Measurements from ENCODE around the gene AP2A2. TPM values are rescaled to one million over a fixed set of nuclear protein-coding genes. Genes with fewer than 3 reads are reported as not detected.

AP2A2 gene
- total RNA-seq, 1 experiment from 2014 or later, result 47.1 TPM

DNA sequence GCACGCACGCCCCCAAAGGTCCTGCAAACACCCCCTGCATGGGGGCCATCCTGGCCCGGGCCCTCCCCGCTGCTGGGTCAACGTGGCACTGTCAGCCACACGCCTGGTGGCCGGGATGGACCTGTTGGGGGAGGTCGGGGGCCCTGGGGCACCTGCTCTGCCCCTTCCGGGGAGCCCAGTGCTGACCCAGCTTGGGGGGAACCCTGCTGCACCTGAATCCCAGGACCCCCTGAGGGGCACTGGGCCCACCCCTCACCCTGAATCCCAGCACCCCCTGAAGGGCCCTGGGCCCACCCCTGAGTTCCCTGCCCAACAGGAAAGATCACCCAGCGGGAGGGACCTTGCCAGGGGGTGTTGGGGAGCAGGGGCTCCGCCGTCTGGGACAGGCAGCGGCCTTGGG, 111.3 kb downstream of the AP2A2 start (continued):
- TF ChIP-seq, protein P1, sequence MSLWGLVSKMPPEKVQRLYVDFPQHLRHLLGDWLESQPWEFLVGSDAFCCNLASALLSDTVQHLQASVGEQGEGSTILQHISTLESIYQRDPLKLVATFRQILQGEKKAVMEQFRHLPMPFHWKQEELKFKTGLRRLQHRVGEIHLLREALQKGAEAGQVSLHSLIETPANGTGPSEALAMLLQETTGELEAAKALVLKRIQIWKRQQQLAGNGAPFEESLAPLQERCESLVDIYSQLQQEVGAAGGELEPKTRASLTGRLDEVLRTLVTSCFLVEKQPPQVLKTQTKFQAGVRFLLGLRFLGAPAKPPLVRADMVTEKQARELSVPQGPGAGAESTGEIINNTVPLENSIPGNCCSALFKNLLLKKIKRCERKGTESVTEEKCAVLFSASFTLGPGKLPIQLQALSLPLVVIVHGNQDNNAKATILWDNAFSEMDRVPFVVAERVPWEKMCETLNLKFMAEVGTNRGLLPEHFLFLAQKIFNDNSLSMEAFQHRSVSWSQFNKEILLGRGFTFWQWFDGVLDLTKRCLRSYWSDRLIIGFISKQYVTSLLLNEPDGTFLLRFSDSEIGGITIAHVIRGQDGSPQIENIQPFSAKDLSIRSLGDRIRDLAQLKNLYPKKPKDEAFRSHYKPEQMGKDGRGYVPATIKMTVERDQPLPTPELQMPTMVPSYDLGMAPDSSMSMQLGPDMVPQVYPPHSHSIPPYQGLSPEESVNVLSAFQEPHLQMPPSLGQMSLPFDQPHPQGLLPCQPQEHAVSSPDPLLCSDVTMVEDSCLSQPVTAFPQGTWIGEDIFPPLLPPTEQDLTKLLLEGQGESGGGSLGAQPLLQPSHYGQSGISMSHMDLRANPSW (CRISPR knock-in tag; conservative IDR thresholded peaks at IDR 0.05; ENCODE audit: low read depth), result no peak
- TF ChIP-seq ZNF219 (CRISPR knock-in tag; IDR thresholded peaks at IDR 0.05; ENCODE audit: borderline replicate concordance) (no peak), ATF1 (CRISPR knock-in tag; IDR thresholded peaks at IDR 0.05) (no peak), FOXJ3 (CRISPR knock-in tag; IDR thresholded peaks at IDR 0.05; ENCODE audit: borderline replicate concordance) (no peak), CREM (CRISPR knock-in tag; IDR thresholded peaks at IDR 0.05) (no peak)
- TF ChIP-seq, protein P2, sequence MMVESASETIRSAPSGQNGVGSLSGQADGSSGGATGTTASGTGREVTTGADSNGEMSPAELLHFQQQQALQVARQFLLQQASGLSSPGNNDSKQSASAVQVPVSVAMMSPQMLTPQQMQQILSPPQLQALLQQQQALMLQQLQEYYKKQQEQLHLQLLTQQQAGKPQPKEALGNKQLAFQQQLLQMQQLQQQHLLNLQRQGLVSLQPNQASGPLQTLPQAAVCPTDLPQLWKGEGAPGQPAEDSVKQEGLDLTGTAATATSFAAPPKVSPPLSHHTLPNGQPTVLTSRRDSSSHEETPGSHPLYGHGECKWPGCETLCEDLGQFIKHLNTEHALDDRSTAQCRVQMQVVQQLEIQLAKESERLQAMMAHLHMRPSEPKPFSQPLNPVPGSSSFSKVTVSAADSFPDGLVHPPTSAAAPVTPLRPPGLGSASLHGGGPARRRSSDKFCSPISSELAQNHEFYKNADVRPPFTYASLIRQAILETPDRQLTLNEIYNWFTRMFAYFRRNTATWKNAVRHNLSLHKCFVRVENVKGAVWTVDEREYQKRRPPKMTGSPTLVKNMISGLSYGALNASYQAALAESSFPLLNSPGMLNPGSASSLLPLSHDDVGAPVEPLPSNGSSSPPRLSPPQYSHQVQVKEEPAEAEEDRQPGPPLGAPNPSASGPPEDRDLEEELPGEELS (CRISPR knock-in tag; IDR thresholded peaks at IDR 0.05), result no peak
- TF ChIP-seq, protein P3, sequence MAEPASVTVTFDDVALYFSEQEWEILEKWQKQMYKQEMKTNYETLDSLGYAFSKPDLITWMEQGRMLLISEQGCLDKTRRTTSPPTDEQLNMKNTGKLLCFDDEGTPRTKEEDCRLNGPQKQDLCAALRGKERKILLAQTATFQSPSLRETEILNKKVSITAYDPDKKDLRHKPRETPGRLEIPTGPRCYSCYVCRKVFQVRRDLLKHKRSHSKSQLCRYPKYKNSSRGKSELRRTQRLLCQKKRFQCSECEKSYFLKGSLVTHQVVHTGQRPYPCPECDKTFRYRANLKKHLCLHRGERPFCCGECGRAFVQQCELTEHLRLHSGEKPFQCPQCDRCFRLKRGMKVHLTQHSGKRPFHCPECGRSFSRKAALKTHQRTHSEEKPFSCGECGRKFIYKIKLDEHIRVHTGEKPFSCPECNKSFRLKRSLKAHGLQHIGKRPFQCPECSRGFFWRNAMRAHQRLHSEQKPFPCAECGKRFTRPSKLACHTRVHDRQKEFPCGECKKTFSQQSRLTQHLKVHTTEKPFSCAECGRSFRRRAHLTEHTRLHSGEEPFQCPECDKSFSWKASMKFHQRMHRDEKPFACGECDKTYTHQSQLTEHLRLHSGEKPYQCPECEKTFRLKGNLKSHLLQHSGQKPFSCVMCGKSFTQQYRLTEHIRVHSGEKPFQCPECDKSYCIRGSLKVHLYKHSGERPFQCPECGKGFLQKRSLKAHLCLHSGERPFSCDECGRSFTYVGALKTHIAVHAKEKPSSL (CRISPR knock-in tag; conservative IDR thresholded peaks at IDR 0.05), result no peak
- TF ChIP-seq, protein P4, sequence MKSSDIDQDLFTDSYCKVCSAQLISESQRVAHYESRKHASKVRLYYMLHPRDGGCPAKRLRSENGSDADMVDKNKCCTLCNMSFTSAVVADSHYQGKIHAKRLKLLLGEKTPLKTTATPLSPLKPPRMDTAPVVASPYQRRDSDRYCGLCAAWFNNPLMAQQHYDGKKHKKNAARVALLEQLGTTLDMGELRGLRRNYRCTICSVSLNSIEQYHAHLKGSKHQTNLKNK (CRISPR knock-in tag; IDR thresholded peaks at IDR 0.05), result no peak

DNA sequence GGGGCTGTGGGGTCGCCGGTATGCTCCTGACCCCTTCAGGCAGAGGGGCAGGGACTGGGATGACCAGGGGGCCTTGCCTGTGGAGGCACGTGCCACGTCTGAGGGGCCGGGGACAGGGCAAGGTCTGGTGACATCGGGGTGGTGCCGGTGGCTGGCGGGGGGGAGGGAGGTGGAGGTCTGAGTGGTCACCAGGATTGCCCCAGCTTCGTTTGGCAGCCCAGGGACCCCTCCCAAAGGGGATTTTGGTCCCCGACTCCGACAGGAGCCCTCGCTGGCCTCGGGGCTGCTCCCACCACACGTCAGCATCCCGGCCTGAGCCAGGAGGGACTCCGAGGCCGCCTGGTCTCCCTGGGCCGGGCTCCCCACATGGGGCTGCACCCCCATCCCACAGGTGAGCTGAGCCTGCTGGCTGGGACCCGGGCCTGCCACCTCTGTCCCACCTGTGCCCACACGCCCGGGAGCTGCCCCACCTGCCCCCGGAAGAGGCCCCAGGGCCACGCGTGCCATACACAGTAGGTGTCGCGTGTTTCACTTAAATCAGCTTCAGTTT, 111.9 kb downstream of the AP2A2 start:
- Mint-ChIP-seq H3K36me3 (no peaks in the 10 kb centered on the region), H3K9me3 (no peaks in the 10 kb centered on the region; the same call in 1 of the 2 replicates), H3K4me1 (no peaks in the 10 kb centered on the region), H3K27ac (no peak overlapping the region), H3K4me3 (no peak overlapping the region), H3K27me3 (ENCODE audit: low read depth) (no peaks in the 10 kb centered on the region)
- POLR2A ChIA-PET, result no interaction called here
- CTCF ChIA-PET, result interaction anchor here (1.4 kb wide), 1 partner anchor 189 kb away, joined by 4 read pairs; no protein-coding TSS in a partner anchor
- no peak for DNase-seq (ENCODE audit: low spot score)
- no peak for ATAC-seq
- TF ChIP-seq SOX15 (CRISPR knock-in tag; IDR thresholded peaks at IDR 0.05) (no peak), ZNF121 (CRISPR knock-in tag; IDR thresholded peaks at IDR 0.05) (no peak), TEAD1 (CRISPR knock-in tag; IDR thresholded peaks at IDR 0.05) (no peak), KAT7 (CRISPR knock-in tag; IDR thresholded peaks at IDR 0.05; ENCODE audit: borderline replicate concordance) (no peak), RORB (CRISPR knock-in tag; IDR thresholded peaks at IDR 0.05) (no peak), TP53 (CRISPR knock-in tag; IDR thresholded peaks at IDR 0.05) (no peak), SP1 (CRISPR knock-in tag; conservative IDR thresholded peaks at IDR 0.05) (no peak), ELF4 (CRISPR knock-in tag; IDR thresholded peaks at IDR 0.05; ENCODE audit: low read depth) (no peak), ZNF232 (CRISPR knock-in tag; IDR thresholded peaks at IDR 0.05) (no peak), ATF1 (CRISPR knock-in tag; IDR thresholded peaks at IDR 0.05) (no peak), ZBTB21 (CRISPR knock-in tag; IDR thresholded peaks at IDR 0.05; ENCODE audit: borderline replicate concordance) (no peak), ZNF423 (CRISPR knock-in tag; IDR thresholded peaks at IDR 0.05) (no peak), ZNF671 (CRISPR knock-in tag; IDR thresholded peaks at IDR 0.05) (no peak)
- TF ChIP-seq, protein P2 (CRISPR knock-in tag; IDR thresholded peaks at IDR 0.05), result no peak
- TF ChIP-seq, protein P5, sequence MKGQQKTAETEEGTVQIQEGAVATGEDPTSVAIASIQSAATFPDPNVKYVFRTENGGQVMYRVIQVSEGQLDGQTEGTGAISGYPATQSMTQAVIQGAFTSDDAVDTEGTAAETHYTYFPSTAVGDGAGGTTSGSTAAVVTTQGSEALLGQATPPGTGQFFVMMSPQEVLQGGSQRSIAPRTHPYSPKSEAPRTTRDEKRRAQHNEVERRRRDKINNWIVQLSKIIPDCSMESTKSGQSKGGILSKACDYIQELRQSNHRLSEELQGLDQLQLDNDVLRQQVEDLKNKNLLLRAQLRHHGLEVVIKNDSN (CRISPR knock-in tag; IDR thresholded peaks at IDR 0.05), result no peak
- TF ChIP-seq, protein P6, sequence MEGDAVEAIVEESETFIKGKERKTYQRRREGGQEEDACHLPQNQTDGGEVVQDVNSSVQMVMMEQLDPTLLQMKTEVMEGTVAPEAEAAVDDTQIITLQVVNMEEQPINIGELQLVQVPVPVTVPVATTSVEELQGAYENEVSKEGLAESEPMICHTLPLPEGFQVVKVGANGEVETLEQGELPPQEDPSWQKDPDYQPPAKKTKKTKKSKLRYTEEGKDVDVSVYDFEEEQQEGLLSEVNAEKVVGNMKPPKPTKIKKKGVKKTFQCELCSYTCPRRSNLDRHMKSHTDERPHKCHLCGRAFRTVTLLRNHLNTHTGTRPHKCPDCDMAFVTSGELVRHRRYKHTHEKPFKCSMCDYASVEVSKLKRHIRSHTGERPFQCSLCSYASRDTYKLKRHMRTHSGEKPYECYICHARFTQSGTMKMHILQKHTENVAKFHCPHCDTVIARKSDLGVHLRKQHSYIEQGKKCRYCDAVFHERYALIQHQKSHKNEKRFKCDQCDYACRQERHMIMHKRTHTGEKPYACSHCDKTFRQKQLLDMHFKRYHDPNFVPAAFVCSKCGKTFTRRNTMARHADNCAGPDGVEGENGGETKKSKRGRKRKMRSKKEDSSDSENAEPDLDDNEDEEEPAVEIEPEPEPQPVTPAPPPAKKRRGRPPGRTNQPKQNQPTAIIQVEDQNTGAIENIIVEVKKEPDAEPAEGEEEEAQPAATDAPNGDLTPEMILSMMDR (IDR thresholded peaks at IDR 0.05), result no peak
- TF ChIP-seq, protein P7, sequence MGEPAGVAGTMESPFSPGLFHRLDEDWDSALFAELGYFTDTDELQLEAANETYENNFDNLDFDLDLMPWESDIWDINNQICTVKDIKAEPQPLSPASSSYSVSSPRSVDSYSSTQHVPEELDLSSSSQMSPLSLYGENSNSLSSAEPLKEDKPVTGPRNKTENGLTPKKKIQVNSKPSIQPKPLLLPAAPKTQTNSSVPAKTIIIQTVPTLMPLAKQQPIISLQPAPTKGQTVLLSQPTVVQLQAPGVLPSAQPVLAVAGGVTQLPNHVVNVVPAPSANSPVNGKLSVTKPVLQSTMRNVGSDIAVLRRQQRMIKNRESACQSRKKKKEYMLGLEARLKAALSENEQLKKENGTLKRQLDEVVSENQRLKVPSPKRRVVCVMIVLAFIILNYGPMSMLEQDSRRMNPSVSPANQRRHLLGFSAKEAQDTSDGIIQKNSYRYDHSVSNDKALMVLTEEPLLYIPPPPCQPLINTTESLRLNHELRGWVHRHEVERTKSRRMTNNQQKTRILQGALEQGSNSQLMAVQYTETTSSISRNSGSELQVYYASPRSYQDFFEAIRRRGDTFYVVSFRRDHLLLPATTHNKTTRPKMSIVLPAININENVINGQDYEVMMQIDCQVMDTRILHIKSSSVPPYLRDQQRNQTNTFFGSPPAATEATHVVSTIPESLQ (CRISPR knock-in tag; IDR thresholded peaks at IDR 0.05), result no peak

Data from WTC11 (cell line).